GOT3 (cell line): ENCODE results near the gene ZNF385B.

Source experiments
- DNase-seq: peaks from one replicate; lab custom pipeline; 2025; ENCODE audit warnings: mixed read lengths; lab: John Stamatoyannopoulos, UW

The ZNF385B gene

DNA sequence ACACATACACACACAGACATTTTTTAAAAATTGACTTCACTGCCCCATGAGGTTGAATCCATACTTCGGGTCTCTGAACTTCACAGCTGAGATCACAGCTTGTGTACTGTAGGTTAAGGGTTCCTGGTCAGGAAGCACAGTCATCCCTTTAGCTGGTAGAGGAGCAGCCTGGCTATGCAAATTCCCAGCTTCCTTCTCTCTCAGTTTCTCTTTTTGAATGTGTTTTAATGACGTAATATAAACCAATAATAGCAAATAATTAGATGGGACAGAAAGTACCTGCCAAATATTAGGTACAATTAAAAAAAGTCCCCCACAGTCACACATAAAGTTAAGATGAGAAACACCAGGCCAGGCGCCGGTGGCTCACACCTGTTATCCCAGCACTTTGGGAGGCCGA is 178.7 kb downstream of the ZNF385B start:
- no peak for DNase-seq

DNA sequence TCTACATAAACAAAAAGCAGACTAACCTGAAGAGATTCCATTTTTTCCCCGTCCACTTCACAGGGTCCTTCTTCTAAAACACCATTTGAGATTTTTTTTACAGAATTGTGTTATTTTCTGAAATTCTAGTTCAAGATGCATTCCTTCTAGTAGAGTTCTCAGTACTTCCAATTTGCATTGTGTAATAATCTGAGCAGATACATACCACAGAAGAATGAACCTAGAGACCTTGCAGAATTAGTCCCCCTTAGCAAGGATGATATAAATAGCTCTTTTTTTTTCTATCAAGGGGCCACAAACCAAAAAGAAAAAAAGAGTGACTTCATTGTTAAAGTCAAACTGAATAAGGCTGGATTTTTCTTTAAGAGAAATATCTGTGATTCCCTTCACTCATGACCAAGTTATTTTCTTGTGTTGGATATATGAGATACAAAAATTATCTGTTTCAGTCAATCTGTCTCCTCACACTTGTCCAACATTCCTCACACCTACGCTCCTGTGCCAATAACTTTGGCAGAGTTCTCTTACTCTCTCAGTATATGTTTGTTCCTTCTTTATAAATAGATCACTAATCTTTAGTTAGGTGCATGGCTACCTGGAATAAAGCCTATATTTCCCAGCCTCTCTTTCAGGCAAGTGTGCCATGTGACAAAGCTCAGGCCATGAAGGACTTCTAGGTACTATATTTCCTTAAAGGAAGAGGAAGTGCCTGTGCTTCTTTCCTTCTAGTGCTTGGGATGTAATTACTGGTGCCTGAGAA is 183.5 kb downstream of the ZNF385B start:
- no peak for DNase-seq

DNA sequence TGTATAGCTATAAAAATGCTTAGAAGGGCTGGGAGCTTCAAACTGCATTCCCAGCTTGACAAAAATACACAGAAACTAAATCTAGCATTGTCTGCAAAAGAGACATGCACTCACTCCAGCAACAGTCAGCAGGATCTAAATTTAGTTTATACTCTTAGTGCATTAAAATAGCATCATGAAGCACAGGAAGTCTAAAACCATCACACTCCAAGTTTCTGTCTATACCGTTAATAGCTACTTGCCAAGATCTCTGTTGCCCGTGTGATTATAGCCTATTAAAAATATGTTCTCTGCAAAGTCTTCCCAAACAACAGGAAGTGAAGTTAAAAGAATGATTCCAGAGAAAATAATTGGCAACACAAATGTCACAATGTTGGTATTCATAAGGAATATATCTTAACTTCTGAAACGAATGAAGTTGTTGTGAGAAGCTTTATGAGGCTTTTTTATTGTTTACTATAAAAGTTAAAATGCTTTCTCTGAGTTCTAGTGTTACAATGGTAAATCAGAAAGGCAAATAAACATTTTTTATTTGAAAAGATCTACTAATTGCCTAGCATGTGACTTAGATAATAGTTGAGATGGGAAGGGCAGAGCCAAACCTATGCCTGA is 184.2 kb downstream of the ZNF385B start:
- no peak for DNase-seq

DNA sequence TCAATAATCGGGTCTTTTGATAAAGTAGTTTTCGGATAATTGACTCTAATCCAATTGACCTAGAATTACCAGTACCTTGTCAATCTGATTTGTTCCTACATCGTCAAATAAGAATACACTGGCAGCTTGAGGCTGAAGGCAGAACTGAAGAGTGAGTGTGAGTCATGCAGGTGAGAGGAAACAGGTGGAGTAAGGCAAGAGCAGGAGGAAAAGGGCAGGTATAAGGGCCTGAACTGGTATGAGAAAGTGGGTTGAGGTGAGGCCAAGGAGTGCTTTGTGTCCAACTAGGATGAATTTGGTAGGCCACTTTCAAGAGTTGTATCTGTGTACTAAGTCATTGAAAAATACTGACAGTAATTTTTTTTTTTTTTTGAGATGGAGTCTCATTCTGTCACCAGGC is 186.0 kb downstream of the ZNF385B start:
- DNase-seq = no peak

DNA sequence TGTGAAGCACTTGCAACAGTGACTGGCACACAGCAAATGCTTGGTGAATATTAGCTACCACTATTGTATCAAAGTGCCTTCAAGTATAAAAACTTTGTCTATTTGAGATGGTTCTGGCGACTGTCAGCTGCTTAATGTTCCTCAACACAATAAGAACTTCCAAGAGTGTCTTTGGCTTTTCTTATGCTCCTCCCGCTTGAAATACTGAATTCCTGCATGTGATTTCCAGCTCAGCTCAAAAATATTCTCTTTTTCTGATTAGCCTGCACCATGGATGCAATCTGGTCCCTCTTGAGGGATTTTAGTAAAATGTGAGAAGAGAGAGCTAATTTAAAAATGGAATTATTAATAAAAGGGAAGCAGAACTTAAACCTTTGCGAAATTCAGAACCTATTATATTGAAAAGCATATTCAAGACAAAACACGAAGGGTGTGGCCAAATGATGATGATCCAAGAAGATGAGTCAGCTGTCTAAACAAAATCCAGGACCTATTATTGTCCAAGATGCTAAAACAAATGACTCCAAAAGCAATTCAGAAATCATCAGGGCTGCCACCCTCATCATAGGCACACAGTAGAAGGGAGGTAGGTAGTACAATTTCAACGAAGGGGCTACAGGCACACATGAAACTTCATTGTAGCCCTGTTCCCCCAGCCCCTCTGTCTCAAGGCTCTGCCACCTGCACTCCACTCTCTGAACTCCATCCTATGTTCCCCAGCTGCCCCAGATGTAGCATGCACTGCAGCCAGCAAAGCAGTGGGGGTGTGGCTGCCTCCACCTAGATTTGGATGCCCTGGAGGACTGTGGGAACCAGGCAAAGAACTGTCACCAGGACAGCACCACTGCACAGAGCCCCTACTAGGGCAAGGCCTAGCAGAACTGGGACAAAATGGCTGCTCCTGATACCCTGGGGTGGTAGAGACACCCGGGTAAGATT is 190.1 kb downstream of the ZNF385B start:
- DNase-seq = no peak

DNA sequence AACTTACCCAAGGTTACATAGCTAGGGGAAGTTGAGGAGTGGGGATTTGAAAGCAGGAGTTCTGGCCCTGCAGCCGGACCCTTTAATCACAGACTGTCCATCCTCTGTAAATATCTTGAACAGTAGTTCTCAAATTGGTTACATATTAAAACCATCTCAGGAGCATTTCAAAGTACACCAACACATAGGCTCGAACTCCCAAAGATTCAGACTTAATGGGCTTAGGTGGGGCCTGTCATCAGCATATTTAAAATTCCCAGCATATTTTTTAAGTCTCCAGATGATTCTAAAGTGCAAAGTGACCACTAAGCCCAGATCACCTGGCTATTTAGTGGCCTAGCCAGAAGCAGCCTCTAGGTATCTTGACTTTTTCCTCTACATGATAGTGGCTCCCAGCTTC is 192.2 kb downstream of the ZNF385B start:
- no peak for DNase-seq

DNA sequence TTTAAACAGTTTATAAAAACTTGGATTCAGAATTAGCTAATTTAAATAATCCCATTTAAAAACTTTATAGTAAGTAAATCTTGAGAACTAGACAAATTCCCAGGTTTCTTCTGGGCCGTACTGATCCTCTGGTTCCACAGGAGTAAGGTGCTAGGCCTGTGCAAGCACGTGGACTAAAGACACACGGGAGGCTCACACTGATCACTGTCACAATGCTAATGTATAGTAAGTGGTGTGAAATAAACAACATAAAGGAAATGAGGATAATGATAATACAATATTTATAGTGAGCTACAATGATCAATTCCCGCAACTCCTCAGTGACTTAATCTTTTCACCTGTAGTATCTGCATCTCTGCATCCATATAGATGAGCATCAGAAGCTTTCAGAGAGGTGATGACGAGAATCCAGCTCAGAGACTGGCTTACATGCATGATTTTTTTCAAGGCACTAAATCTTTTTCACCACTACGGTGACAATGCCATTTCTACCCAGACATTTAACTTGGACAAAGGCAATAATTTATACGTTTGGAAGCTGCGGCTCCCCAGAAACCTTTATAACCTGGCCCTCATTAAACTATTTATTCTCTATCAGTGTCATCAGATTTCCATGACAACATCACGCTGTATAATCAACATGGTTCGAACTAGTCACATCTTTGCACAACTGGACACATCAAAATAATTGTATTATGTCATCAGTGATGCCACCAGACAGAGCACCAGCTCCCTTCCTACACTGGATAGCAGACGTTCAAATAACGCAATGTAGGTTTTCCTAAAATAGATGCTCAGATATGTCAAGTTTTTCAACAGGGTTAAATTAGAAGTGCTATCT is 196.2 kb downstream of the ZNF385B start:
- DNase-seq = no peak

DNA sequence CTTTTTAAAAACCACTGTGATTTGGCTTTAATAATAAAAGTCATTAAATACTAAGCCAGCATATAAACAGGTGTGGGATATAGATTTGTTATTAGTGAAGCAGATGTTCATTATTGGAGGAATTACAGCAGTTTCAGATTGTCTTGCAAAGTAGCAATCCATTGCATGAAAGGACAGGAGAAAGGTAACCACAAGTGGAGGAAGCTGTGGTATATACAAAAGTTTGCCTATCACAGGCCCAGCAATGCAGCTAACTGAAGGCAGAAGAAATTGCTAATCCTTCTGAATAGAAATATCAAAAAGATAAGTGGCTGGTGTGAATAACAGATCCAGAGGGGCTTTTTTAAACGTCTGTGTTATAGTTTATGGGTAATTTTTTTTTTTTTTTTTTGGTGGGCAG is 199.4 kb downstream of the ZNF385B start:
- no peak for DNase-seq

DNA sequence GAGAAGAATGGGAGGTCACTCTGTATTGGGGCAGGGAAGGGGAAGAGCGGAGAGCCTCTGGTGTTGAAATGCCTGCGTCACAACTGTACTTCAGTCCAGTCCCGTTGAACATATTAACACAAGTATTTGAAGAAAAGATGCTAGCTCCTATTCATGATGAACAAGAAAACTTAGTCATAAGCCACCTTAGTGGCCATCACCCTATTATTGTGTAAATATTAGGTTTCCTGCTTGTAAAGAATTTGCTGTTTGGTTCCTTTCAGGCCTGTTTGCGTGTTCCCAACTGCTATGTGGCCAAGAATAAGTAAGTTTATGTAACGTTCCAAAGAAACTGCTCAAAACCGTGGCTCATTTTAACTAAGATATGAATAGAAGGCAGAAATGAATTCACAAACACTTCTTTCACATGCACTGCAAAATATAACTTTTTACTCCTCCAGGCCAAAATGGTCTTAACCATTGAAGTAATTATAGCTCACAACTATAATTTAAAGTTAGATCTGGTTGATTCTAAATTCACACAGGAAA is 204.3 kb downstream of the ZNF385B start:
- DNase-seq = no peak

DNA sequence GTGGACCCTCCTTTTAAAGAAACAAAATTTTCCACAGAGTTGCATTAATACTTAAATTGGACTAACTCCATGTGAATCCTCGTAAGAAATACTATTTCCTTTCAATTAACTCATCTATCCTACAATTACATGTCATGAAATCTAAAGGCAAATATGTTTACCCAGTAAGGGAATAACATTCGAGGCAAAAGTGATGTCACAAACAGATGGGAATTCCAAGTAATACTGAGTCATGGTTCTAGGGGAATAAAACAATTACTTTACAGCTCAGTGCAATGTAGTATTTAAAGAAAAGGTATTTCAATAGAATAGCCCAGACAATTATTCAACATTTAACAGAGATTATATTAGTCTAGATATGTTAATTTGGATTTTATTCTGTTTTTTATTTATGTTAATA is 205.8 kb downstream of the ZNF385B start:
- DNase-seq = no peak

DNA sequence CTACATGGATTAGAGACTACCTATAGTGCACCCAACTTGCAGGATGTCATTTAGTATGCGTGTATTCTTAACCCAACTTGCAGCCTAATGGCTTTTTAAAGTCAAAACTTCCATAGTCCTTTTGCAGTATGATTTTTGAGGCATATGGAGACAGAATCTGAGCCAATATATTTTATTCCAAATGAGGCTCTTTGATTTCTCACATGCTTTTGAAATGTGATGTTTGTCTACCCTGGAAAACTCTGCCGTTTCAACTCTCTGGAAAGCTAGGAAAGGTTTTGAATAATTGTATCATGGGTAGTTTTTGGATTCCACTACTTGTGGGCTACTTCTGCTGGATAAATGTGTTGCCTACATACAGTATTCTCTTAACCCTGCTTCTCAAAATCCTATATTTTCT is 206.6 kb downstream of the ZNF385B start:
- no peak for DNase-seq

DNA sequence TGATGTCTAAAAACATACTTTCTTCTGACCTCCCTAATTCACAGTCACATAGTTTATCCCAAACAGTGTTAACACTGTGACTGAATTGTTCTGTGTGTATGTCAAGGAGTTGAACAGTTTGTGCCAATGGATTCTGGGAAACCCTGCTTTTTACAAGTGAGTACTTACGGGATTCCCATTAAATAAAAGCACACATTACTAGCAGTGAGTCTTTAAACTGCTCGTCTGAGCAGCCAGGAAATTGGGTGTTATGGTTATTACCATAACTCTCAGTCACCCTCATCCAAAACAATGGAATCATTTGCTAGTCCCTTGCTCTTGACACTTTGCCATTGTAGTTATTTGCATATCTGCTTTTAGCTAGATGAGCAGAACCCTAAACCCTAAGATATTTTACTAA is 209.1 kb downstream of the ZNF385B start:
- no peak for DNase-seq

DNA sequence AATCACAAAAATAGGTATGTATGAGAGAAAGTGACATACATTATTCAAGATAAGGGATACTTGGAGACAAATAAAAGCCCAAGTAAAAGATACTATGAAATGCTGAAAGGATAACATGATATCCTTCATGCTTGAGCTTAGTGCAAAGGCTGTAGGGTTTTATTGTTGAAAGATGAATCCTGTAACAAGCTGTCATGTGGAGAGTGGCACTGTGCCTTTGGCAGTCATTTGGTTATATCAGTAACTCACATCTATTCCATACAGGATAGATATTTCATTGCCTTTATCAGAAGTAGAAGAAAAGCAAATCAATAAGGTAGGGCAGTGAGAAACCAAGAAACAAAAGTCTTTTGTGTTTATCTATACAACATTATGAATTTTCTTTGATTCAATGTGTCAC is 211.0 kb downstream of the ZNF385B start:
- DNase-seq = no peak

DNA sequence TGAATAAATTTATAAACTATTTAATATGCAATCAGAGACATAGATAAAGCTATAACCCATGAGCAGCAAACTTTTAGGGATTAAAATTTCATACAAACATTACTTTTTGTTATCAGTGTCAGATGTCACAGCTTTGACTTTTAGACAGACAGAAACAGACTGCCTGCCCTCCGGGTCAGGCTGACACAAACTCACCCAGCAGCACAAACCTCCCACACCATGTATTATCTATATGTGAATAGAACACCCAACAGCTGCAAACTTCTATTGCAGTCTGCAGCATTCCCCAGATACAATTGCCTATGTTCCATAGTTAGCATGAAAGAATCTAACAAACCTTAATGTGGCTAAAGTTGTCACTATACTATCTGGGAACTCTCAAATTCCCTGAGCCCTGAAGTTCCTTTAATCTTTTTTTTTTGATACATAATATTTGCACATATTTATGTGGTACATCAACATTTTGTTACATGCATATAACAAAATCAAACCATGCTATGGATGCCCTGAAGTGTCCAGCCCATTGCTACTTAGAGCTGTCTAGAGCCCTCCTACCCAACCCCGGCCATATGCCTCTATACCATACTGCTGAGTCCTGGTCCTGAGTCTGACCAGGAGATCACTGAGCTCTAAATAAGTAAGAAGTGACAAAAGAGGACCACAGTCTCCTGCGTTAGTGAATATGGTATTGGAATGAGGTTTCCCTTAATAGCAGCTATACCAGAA is 214.4 kb downstream of the ZNF385B start:
- no peak for DNase-seq

DNA sequence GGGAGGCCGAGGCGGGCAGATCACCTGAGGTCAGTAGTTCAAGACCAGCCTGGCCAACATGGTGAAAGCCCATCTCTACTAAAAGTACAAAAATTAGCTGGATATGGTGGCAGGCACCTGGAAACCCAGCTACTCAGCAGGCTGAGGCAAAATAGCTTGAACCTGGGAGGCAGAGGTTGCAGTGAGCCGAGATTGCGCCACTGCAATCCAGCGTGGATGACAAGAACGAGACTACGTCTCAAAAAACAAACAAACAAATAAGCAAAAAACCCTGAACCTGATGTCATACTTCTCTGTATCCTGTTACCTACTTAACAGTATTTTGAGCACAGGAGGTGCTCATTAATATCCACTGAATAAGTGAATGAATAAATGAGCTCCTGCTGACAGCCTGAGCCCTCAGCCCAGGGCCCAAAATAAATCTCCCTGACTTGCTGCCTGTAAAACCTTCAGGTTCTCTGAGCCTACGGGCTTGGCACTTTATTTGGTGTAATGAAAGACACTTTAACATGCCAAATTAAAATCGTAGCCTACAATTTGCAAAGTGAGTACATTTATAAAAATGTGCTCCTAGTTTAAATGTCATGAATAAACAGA is 215.1 kb downstream of the ZNF385B start:
- DNase-seq = no peak

DNA sequence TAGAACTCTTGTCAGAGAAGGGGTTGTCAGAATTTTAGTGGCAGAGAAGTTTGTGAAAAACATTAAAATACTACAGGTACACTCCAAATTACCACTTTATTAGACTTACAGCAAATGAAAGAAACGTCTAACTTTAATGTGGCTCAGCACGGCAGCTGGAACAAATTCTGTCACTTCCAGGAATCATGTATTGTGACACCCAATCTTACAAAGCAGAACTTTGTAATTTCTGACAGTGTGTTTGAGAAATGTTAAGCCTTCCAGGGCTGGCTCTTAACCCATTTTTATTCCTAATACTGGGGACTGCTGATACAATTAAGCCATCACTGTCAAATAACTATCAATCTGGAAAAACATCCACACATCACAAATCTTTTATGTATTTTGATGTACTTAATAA is 216.4 kb downstream of the ZNF385B start:
- no peak for DNase-seq

DNA sequence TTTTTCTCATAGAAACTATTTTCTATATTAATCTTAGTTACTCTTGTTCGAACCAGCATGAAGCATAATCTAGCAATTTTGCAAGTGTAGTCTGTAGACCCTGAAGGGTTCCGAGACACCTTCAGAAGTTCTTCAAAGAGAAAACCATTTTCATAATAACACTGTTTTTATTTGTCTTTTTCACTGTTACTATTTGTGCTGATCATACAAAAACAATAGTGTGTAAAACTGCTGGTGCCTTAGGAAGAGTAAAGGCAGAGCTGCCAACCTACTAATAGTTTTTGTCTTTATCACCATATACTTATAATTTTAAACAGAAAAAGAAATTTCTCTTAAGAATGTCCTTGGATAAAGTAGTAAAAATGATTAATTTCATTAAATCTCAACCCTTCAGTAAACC is 218.9 kb downstream of the ZNF385B start:
- no peak for DNase-seq

DNA sequence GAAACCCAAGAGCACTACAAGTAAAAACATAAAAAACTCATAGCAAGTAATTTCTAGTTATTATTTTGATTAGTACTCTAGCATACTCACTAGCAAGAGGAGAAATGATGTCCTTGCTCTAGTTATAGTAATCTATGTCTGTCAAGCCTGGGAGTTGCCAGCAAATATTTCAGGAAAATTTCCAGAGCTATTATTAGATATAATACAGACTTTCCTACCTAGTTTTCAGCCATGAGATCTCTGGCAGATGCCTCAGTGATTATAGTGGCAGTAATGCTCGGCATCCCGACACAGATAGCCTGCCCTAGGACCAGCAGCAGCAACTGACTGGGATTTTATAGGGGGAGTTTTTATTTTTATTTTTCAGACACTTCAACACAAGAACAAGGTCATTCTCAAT is 224.4 kb downstream of the ZNF385B start:
- no peak for DNase-seq

DNA sequence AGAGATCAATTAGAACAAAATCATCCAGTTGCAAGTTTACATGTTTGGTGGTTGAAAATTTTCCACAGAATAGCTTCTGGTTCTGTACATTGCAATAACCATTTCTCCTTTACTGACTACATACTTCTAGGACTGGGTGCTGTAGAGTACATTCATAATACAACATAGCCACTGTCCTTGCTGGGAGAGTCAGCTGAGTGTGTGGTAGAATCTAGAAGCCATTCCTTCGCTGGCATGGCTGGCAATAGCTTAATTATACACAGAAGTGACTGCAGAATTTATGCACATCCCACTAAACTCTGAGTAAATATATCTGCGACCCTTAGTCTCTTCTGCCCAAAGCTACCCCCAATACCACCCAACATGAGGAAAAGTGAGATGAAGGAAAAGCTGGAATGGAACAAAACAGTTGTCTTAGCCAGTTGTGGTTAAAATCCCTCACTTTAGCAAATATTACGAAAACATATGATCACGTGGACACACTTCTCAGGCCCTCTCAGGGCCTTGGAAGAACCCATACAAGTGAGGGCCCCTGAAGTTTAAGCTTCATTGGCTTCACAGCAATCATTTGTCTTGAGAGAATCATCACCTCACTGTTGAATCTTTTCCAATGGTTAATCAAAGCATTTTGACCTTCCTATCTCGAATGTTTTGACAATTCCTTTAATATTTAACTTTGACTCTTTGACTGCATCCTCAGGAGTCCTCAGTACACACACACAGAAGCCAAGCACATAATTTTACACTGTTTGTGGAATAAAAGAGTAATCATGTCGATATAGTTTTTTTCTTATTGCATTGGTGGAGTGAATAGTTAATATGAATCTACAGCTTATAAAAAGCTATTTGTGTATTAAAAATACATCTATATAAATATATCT is 225.1 kb downstream of the ZNF385B start:
- DNase-seq = no peak
